Mucosa of descending colon (tissue), 3 donors: ENCODE measurements around the gene BCO1. TPM values are rescaled to one million over a fixed set of nuclear protein-coding genes. Genes with fewer than 3 reads are reported as not detected.

Source experiments
- ATAC-seq: fragments of 200-7000 bp; cut with Tn5 transposase; one replicate; pipeline ENCODE4 v1.9.1; 2020; ENCODE audit warnings: mild to moderate bottlenecking, moderate library complexity
- DNase-seq, 3 donors: peaks; one replicate each; pipeline ENCODE4 v3.0.0-alpha.2; 2020
- H3K36me3 ChIP-seq: fragments of 200-600 bp; one replicate; pipeline ENCODE4 v1.8.0; 2021; ENCODE audit warnings: low read depth, mild to moderate bottlenecking
- H3K4me1 ChIP-seq: fragments of 200-600 bp; one replicate; pipeline ENCODE4 v1.8.0; 2021; ENCODE audit warnings: low read depth, mild to moderate bottlenecking
- H3K4me3 ChIP-seq: fragments of 200-600 bp; one replicate; pipeline ENCODE4 v1.8.0; 2021; ENCODE audit warnings: mild to moderate bottlenecking
- H3K9me3 ChIP-seq: fragments of 200-600 bp; one replicate; pipeline ENCODE4 v1.8.0; 2021; ENCODE audit warnings: mild to moderate bottlenecking
- CTCF ChIP-seq: fragments of 200-600 bp; IDR thresholded peaks from one replicate; pipeline ENCODE4 v1.8.0; 2022; ENCODE audit warnings: antibody characterized with exemption, mild to moderate bottlenecking
- intact Hi-C, 2 donors: fragments of 100-400 bp; cut with DNase I in 1 of 2; cut with micrococcal nuclease in 1 of 2; formaldehyde crosslinking; loops; one replicate each; pipeline versions ENCODE4 v1.11.0 to v1.11.1; 2022; cut with DNase I, micrococcal nuclease
- total RNA-seq, 3 donors: library from RNA; stranded (reverse); fragmentation: NEBNext Ultra II Directional in 2 of 3; extraction: Animal tissue kit (Norgen Biotek cat#: 25700) in 2 of 3; gene quantifications; one replicate each; pipeline versions ENCODE4 v1.2.1 to v1.2.4, GENCODE V29; 2021 to 2023
- donor health status: DM: no; HTN: no; CAD: no; lungs with moderate emphysema.
- donor health status: DM: no; HTN: no; CAD: no.
- donor health status: DM: no; HTN: yes; CAD: no.

BCO1 gene
- total RNA-seq, 3 donors from 2014 or later: 2.2 to 6.5 (median 4.5) TPM

DNA sequence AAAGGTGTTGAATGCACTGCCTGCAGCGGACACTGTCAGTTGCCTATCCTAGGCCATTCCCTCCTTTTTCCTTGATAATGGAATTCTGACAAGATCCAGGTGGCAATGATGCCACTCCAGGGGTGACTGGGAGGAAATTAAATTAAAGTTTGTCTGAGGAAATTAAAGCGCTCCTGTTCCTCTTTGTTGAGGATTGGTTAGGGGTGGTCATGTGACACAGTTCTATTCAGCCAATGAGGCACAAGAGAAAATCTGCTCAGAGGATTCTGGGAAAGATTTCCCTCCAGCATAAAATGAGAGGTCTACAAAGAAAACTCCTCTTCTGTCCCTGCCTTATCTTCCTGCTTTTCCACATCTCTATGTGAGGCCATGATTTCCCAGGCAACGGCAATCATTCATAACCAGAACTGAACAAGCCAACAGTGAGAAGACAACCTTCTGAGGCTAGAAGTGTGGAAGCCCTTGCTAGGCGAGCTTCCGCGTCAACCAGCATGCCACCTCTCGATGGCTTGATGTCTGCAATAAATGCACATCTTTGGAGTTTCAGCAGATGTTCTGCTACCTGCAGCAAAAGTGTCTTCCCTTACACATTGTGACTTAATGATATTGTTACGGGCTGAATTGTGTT, 5.6 kb upstream of the BCO1 start:
- TF ChIP-seq CTCF: no peak
- Histone ChIP-seq H3K4me1 (no peaks in the 10 kb centered on the region), H3K4me3 (no peak overlapping the region), H3K9me3 (no peaks in the 10 kb centered on the region), H3K36me3 (no peaks in the 10 kb centered on the region)
- no peak for DNase-seq
- no peak for ATAC-seq
- intact Hi-C loops: no loop called here

DNA sequence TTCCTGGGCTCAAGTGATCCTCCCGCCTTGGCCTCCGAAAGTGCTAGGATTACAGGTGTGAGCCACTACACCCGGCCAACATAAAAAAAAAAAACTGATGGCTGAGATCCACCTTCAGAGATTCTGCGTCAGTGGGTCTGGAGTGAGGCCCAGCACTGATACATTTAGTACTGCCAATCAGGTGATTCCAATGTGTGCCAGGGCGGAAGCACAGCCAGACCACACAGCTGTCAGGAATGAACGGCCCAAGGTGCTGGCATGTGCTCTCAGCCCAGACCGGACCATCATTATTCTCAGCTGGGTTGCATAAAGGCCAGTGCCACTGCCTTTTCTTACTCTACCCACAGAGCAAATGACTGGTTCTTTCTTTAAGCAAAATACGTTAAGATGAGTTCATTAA, 1.2 kb upstream of the BCO1 start:
- DNase-seq (peak; percentile 56 to 71 (median 63)), ATAC-seq (peak; percentile 83)
- TF ChIP-seq CTCF: no peak
- H3K9me3 ChIP-seq: no peaks in the 10 kb centered on the region
- H3K4me3 ChIP-seq: no peak overlapping the region
- no peaks in the 10 kb centered on the region for H3K36me3 ChIP-seq
- intact Hi-C loops: no loop called here
- H3K4me1 ChIP-seq: no peaks in the 10 kb centered on the region

DNA sequence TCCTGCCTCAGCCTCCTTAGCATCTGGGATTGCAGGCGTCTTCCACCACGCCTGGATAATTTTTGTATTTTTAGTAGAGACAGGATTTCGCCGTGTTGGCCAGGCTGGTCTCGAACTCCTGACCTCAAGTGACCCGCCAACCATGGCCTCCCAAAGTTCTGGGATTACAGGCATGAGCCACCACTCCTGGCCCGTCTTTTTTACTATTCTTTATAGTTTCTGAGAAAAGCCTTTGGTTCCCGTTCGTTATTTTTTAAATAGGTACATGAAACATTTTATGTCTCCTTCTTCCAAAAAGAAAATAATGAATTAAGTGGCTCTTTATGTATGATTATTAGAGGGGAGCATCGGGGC, 570 bp upstream of the BCO1 start:
- no peak for TF ChIP-seq CTCF
- Histone ChIP-seq H3K4me1 (no peaks in the 10 kb centered on the region), H3K4me3 (no peak overlapping the region), H3K36me3 (no peaks in the 10 kb centered on the region), H3K9me3 (no peaks in the 10 kb centered on the region)
- ATAC-seq (no peak), DNase-seq (peak in 1 of 3 donors; percentile 28)
- intact Hi-C loops: no loop called here

- no peak for DNase-seq
- Histone ChIP-seq H3K4me3 (no peak overlapping the region), H3K36me3 (no peaks in the 10 kb centered on the region), H3K9me3 (no peaks in the 10 kb centered on the region), H3K4me1 (no peaks in the 10 kb centered on the region)
- no peak for ATAC-seq
- intact Hi-C loops: no loop called here
- TF ChIP-seq CTCF: no peak
Observed at GRCh38 chr16:81239367-81240121, 1.1 kb downstream of the BCO1 start.

DNA sequence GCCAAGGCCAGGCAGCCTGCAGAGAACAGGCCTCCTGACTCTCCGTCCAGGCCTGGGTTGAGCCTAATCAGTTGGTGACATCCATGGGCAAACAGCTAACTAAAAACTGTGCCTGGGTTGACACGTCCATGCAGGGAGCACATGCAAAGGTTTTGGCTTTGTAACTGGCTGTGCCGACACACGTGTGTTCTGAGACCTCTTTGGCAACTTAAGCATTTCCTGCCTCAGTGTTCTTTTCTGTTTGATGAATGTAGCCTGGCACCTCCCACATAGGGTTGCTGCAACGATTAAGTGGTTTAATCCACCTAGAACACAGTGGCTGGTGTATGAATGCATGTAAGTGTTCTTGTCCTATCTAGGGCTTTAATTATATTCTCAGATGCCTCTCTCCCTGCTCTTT, 3.2 kb downstream of the BCO1 start:
- ATAC-seq: no peak
- H3K36me3 ChIP-seq: no peaks in the 10 kb centered on the region
- intact Hi-C loops: no loop called here
- no peak overlapping the region for H3K4me3 ChIP-seq
- H3K9me3 ChIP-seq: no peaks in the 10 kb centered on the region
- TF ChIP-seq CTCF: no peak
- no peaks in the 10 kb centered on the region for H3K4me1 ChIP-seq
- DNase-seq: no peak
